ENCODE measurements around the gene ZNF516. TPM values are rescaled to one million over a fixed set of nuclear protein-coding genes. Genes with fewer than 3 reads are reported as not detected.

The ZNF516 gene
- total and polyA plus RNA-seq, 2 of the 13 experiments (the other 11 are each of a cell fraction or from before 2014, with no cell fraction given) = 16.6 to 18.7 TPM

GRCh38 chr18:76345901-76346300 lies 149.1 kb downstream of the ZNF516 start:
- Histone ChIP-seq H3K27ac (ENCODE audit: extremely low read length, insufficient read depth, low read length) (no peak overlapping the region), H3K36me3 (replicated peaks in 1 of 2; ENCODE audit: control insufficient read depth in 1 of 2, insufficient read depth in 2 of 2, low read length in 2 of 2) (no peaks in the 10 kb centered on the region), H4K20me1 (ENCODE audit: insufficient read depth, low read length) (no peaks in the 10 kb centered on the region), H3K79me2 (ENCODE audit: insufficient read depth, low read length) (no peaks in the 10 kb centered on the region), H3K27me3 (ENCODE audit: control insufficient read depth in 1 of 2, insufficient read depth in 2 of 2, low read length in 2 of 2) (peaks cover 0 to 16% of the 10 kb centered on the region in 2 experiments; a peak in 3 of 5 replicates), H3K4me3 (replicated peaks in 1 of 3; ENCODE audit: insufficient read depth in 1 of 3, low read depth in 2 of 3, low read length in 3 of 3) (no peak overlapping the region), H3K9me3 (ENCODE audit: low read length) (no peaks in the 10 kb centered on the region), H3K9ac (ENCODE audit: insufficient read depth, low read depth, low read length) (no peak overlapping the region), H3K4me1 (ENCODE audit: insufficient read depth, low read length) (peaks cover 31% of the 10 kb centered on the region), H2AFZ (ENCODE audit: low read length) (no peak overlapping the region), H3K4me2 (ENCODE audit: low read depth, low read length) (no peak overlapping the region)
- WGBS (ENCODE audit: low lambda C conversion rate) = 60% methylated on average over 4 of the region's 4 CpGs
- ChIA-PET POLR2A (no interaction called here), CTCF (ENCODE audit: low intra/inter-chr PET ratio, low total read pairs) (no interaction called here)
- in situ Hi-C loops (cut with HindIII; ENCODE audit: extremely low pct_ligation_motif_present, low pct_unique_long_range_greater_than_20kb) (loop anchor here (10.0 kb wide), 2 partner anchors 181 to 461 kb away; no protein-coding TSS in a partner anchor), intact Hi-C loops (cut with micrococcal nuclease; ENCODE audit: unreplicated experiment) (loop anchor here (5.0 kb wide), 1 partner anchor 1689 kb away; no protein-coding TSS in a partner anchor)
- no TSS peak for BruUV-seq (replicated peaks)
- FAIRE-seq (no peak), DNase-seq (ENCODE audit: low spot score) (no peak), ATAC-seq (no peak)
- no peak for TF ChIP-seq SPEN (CRISPR knock-in tag; IDR thresholded peaks at IDR 0.05; ENCODE audit: low read depth)
- no peak for TF ChIP-seq KDM5A (IDR thresholded peaks at IDR 0.05; ENCODE audit: borderline replicate concordance, low read length)
- TF ChIP-seq KMT2B (CRISPR knock-in tag; IDR thresholded peaks at IDR 0.05) = no peak
- no peak for TF ChIP-seq U2AF2 (IDR thresholded peaks at IDR 0.05; ENCODE audit: low read depth, low read length)
- TF ChIP-seq ZBTB10 (CRISPR knock-in tag; IDR thresholded peaks at IDR 0.05; ENCODE audit: borderline replicate concordance) = no peak
- TF ChIP-seq MTA1 (CRISPR knock-in tag; IDR thresholded peaks at IDR 0.05; ENCODE audit: borderline replicate concordance) = no peak
- TF ChIP-seq ZNF570 (CRISPR knock-in tag; IDR thresholded peaks at IDR 0.05; ENCODE audit: borderline replicate concordance) = no peak
- no peak for TF ChIP-seq ZNF101 (CRISPR knock-in tag; IDR thresholded peaks at IDR 0.05; ENCODE audit: borderline replicate concordance, low read depth)
- TF ChIP-seq NONO (IDR thresholded peaks at IDR 0.05) = no peak
- TF ChIP-seq NONO (CRISPR knock-in tag; conservative IDR thresholded peaks at IDR 0.05) = no peak
- TF ChIP-seq KMT2A (CRISPR knock-in tag; IDR thresholded peaks at IDR 0.05) = no peak
- TF ChIP-seq ZNF766 (CRISPR knock-in tag; IDR thresholded peaks at IDR 0.05; ENCODE audit: borderline replicate concordance) = no peak
- TF ChIP-seq ZNF607 (CRISPR knock-in tag; IDR thresholded peaks at IDR 0.05; ENCODE audit: borderline replicate concordance) = no peak
- no peak for TF ChIP-seq ZNF354B (CRISPR knock-in tag; IDR thresholded peaks at IDR 0.05)
- TF ChIP-seq NFAT5 (CRISPR knock-in tag; IDR thresholded peaks at IDR 0.05) = no peak
- no peak for TF ChIP-seq ZNF747 (CRISPR knock-in tag; IDR thresholded peaks at IDR 0.05; ENCODE audit: borderline replicate concordance)
- no peak for TF ChIP-seq YEATS4 (CRISPR knock-in tag; IDR thresholded peaks at IDR 0.05; ENCODE audit: borderline replicate concordance)
- no peak for TF ChIP-seq ZNF550 (CRISPR knock-in tag; IDR thresholded peaks at IDR 0.05; ENCODE audit: borderline replicate concordance)
